Measurements from ENCODE around the gene P2RX7. TPM values are rescaled to one million over a fixed set of nuclear protein-coding genes. Genes with fewer than 3 reads are reported as not detected.

Gene P2RX7
- total RNA-seq, 1 experiment from 2014 or later, result 0.55 TPM

GRCh38 chr12:121090586-121091514 is 41.8 kb upstream of the P2RX7 start:
- no peak overlapping the region for H3K27ac Mint-ChIP-seq
- H3K36me3 Mint-ChIP-seq, result no peaks in the 10 kb centered on the region
- CTCF ChIA-PET, result interaction anchor here (0.6 to 1.3 kb wide), 3 partner anchors 30 to 144 kb away, joined by 3 read pairs; no protein-coding TSS in a partner anchor
- H3K4me3 Mint-ChIP-seq, result no peak overlapping the region
- peaks cover 5% of the 10 kb centered on the region; the same call in 1 of the 2 replicates for H3K9me3 Mint-ChIP-seq
- DNase-seq (ENCODE audit: low spot score) (no peak), ATAC-seq (no peak)
- H3K4me1 Mint-ChIP-seq, result peaks cover 19% of the 10 kb centered on the region
- POLR2A ChIA-PET, result no interaction called here
- TF ChIP-seq USF2 (CRISPR knock-in tag; IDR thresholded peaks at IDR 0.05) (no peak), MXD4 (CRISPR knock-in tag; IDR thresholded peaks at IDR 0.05; ENCODE audit: borderline replicate concordance) (no peak), NFATC4 (CRISPR knock-in tag; IDR thresholded peaks at IDR 0.05) (no peak), SMAD4 (CRISPR knock-in tag; IDR thresholded peaks at IDR 0.05) (no peak), ATF1 (CRISPR knock-in tag; IDR thresholded peaks at IDR 0.05) (no peak), AFF4 (CRISPR knock-in tag; IDR thresholded peaks at IDR 0.05; ENCODE audit: borderline replicate concordance) (no peak), E2F4 (CRISPR knock-in tag; IDR thresholded peaks at IDR 0.05; ENCODE audit: borderline replicate concordance, low read depth) (no peak), CREM (CRISPR knock-in tag; IDR thresholded peaks at IDR 0.05) (no peak), MLX (CRISPR knock-in tag; IDR thresholded peaks at IDR 0.05) (no peak), HMGXB4 (CRISPR knock-in tag; IDR thresholded peaks at IDR 0.05) (no peak), ELF4 (CRISPR knock-in tag; IDR thresholded peaks at IDR 0.05; ENCODE audit: low read depth) (no peak), NFYB (CRISPR knock-in tag; conservative IDR thresholded peaks at IDR 0.05; ENCODE audit: low read depth) (no peak), TEAD1 (CRISPR knock-in tag; IDR thresholded peaks at IDR 0.05) (no peak), ZMAT4 (CRISPR knock-in tag; IDR thresholded peaks at IDR 0.05) (no peak), PRRX2 (CRISPR knock-in tag; IDR thresholded peaks at IDR 0.05) (no peak), ZNF121 (CRISPR knock-in tag; IDR thresholded peaks at IDR 0.05) (no peak), TEAD4 (CRISPR knock-in tag; IDR thresholded peaks at IDR 0.05) (no peak), SMAD3 (CRISPR knock-in tag; IDR thresholded peaks at IDR 0.05; ENCODE audit: borderline replicate concordance) (no peak)
- H3K27me3 Mint-ChIP-seq (ENCODE audit: low read depth), result peaks cover 27% of the 10 kb centered on the region
